GM20431 (cell line): ENCODE data around the gene SLC41A3.
"Not testable (repeated sequence)": the region's sequence is repeated elsewhere in the genome, so short reads cannot be mapped to it uniquely, and the experiment has no call there.

Source experiments
- in situ Hi-C: fragments of 300-500 bp; cut with MseI, MboI; formaldehyde crosslinking; loops from one replicate; pipeline ENCODE4 v1.15.0; 2020; ENCODE audit warnings: low sequenced_read_pairs; ENCODE audit not compliant: unreplicated experiment

Gene SLC41A3

DNA sequence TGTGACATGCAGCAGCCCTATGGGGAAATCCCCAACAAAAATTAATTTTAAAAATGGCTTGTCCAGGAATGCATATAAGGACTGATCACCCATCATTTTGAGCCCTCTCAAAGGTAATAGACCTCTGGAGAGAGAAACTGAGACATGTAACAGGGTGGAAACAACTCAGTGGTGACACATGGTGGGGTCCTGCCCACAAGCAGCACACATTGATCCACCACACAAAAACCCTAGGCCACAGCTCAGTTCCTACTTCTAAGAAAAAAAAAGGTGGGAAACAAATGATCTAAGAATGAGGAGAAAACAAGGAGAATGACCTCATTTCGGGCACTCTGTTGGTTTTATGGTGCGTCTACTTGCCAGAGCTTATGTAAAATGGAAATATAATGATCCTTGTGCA is 1.9 kb upstream of the SLC41A3 start:
- in situ Hi-C loops: no loop called here

DNA sequence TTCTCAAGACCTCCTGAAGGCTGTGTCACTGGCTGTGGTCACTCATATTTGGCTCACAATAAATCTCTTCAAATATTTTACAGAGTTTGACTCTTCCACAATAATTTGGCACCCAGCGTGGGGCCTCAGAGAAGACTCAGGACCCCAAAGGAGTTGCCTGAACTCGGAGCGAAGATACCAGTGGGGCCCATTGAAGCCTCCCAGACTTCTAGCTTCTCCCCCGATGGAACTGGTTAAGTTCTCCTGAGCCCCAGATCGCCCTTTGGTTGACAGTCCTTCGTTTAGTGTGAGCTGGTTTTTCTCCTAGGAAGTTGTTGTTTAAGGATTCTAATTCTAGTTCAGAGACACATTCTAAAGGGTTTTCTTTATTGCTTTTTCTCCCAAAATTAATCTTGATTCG is 1.4 kb upstream of the SLC41A3 start:
- in situ Hi-C loops: no loop called here

DNA sequence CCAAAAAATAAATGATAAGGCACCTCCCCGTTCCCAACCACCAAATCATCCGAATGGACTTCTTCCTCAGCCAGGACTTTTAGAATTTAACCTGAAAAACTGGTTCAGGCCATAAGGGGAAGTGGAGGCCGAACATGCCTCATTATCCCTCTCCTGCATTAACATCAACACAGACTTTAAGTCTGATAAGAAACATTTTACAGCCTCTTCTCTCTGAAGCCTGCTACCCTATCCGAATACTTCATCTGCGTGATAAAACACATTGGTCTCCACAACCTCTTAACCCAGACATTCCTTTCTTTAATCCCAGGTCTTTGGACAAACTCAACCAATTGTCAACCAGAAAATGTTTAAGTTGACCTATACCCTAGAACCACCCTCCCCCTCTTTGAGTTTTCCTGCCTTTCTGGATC is 850 bp upstream of the SLC41A3 start:
- in situ Hi-C loops: no loop called here

DNA sequence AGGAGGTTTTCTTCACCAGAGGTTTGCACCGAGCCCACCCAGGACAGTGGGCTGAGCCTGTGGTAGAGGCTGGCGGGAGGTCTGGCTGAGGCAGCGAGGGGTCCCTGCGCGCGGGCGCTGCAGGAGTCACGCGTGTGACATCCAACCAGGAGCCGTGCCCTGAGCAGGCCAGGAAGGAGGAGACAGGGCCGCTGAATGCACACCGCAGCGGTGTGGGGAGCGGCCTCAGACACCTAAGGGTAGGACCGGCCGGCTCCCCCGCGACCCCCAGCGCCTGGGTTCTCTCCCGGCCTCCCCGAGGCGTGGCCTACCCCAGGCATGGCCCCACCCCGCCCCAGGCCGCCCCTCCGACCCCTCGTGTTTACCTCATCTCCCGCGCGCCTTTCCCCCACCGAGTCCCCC is 412 bp downstream of the SLC41A3 start:
- in situ Hi-C loops: no loop called here

DNA sequence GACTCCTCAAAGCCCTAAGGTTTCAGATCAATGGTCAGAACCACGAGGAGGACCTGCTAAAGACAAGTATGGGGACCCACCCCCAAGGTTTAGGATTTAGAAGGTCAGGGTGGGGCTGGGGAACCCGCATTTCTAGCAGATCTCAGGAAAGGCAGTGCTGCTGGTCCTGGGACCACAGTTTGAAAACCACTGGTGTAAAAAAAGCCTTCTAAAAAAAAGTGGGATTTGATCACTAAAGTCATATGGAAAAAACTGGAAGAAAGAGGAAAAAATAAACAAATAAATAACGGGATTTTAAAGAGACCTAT is 832 bp downstream of the SLC41A3 start:
- in situ Hi-C loops: no loop called here

DNA sequence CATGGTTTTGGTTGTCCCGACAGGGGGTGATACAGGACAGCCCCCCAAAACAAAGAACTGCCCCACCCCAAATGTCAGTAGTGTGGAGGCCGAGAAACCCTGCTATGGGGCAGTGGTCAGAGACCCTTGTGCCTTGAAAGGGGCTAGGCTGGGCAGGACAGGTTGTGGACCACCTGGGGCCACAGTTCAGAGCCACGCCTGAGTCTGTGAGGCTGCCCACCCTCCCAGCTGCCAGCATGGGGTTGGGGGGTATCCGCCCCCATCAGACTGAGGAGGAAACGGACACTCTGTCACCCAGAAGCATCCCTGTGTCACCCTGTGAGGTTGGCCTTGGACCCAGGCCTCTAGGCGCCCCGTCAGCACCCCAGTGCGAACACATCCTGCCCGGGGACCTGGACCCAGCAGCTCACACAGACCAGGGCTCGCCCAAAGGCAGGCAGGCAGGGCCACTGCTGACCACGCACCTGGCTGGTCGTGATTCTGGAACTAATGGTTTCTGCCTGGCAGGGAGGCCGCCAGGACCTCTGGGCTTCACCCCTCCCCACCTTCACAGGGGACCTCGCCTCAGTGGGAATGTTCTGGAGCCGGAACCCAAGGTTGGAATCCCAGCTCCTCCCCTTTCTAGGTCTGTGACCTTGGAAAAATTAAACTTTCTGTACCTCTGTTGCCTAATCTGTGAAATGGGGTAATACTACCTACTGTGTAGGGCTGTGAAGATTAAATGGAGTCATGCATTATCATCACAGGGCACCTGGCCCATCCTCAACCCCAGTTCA is 1.4 kb downstream of the SLC41A3 start:
- in situ Hi-C loops: no loop called here

DNA sequence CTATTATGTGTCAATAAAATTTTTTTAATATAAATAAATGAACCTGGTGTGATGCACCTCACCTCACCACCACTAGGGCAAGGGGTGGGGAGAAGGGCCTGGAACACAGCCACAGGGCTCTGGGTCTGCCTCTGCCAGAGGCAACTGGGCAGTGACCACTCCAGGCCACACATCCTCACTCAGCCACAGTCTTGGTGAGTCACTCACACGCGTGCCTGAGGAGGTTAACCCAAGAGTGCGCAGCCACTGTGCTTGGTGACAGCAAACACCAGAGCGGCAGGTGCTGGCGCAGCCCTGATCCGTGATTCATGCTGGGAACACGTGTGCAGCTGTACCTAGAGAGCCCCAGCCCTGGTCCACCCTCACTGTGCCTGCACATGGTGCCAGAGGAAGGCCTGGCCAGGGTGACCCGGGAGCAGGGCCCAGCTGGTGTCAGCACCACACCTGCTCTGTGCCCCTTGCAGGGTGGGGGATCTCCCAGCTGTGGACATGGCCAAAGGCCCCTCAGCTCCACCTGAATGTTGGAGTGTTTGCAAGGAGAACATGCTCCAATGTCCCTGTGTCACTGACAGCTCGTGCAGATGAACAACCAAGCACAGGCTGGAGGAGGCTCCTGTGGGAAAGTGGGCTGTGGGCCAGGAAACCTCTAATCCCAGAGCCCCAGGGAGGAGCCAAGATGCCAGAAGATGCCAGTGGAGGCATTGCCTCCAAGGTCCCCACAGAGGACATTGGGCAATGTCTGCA is 2.1 kb downstream of the SLC41A3 start:
- in situ Hi-C loops: no loop called here

DNA sequence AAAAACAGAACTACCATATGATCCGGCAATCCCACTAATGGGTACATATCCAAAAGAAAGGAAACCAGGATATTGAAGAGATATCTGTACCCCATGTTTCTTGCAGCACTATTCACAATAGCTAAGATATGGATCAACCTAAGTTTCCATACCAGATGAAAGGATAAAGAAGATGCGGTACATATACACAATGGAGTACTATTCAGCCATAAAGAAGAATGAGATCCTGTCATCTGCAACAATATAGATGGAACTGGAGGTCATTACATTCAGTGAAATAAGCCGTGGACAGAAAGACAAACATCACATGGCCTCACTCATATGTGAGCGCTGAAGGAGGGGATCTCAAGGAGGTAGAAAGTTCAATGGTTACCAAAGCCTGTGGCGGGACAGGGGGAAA is 3.0 kb downstream of the SLC41A3 start:
- in situ Hi-C loops: no loop called here

DNA sequence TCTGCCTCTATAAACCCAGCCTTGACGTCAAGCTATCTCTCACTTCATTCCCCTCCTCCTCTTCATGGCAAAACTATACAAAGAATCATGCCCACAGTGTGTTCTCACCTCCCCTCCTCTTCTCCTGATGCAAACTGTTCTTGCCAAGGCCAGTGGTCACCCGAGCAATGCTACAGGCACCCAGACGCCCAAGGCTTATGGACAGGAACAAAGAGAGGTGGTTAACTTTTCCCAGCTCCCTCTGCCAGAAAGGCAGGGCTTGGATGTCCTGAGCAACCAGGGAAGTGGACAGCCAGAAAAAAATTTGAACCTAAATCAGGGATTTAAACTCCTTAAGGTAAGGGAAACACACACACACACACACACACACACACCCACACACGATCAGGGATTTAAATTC is 5.1 kb downstream of the SLC41A3 start:
- in situ Hi-C loops: no loop called here

DNA sequence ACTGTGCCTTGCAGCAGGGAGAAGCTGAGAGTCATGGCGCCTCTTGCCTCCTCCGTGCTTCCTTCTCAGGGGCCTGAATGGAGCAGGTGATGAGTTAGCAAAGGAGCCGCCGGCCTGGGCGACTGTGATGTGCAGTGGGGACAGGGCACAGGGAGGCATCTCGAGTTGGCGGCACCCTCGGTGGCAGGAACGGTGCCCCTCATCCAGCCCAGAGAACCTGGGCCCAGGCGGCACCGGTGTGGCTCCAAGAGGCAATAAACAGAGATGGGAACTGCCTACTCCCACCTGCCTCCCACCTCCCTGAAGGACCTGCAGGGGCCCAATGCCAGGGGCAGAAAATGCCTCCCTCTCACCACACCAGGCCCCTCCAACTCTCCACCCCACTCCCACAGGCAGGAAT is 6.2 kb downstream of the SLC41A3 start:
- in situ Hi-C loops: no loop called here

DNA sequence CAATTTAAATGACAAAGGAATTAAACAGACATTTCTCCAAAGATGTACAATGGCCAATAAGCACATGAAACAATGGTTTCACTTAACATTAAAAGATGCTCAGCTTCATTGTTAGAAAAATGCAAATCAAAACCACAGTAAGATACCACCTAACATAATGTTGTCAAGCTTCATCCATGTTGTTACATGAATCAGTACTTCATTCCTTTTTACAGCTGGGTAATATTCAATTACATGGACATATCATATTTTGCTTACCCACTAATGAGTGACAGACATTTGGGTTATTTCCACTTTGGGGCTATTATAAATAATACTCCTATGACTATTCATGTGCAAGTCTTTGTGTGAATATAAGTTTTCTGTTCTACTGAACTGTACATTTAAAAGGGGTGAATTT is 7.8 kb downstream of the SLC41A3 start:
- in situ Hi-C loops: no loop called here

DNA sequence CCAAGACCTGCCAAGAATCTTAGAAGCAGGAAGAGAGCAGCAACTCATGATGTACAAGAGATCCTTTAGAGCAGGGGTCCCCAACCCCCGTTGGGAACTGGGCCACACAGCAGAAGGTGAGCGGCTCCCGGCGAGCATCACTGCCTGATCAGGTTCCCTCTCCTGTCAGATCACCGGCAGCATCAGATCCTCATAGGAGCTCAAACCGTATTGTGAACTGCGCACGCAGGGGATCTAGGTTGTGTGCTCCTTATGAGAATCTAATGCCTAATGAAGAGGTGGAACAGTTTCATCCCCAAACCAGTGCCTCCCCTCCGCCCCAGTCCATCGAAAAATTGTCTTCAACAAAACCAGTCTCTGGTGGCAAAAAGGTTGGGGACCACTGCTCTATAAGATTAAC is 13.8 kb downstream of the SLC41A3 start:
- in situ Hi-C loops: no loop called here

DNA sequence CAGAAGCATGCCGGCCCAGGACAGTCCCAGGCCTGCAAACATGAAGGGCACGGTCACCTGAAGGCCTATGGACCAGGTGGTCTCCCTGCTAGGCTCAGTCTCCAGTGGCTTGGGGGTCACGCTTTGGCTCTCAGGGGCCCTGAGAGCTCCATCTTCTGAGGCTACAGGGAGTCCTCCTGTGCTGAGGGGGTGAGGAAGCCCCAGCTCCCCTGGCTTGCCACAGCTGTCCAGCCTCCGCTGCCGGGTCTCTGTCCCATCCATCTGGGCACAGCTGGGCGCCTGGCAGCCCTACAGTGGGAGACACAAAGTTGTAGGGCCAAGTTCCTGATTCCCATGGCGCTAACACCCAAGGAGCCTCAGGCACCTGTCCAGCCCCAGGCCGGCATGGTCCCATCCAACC is 16.0 kb downstream of the SLC41A3 start:
- in situ Hi-C loops: no loop called here

DNA sequence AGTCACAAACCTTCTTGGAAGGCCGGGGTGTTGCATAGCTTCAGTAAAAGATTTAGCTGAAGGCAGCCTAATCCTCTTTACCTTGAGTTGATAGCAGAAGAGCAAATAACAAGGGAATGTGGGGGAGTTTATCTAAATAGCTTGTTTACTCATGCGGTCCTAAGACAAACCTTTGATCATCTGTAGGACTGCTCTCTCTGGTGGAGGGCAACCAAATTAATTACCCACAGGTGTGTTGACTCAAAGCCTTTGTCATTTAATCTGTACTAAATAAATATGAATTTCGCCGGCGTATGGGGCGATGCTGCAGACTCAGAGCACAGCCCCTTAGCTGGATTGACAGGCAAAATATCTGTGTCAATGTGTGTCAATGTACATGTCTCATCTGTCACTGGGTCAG is 17.2 kb downstream of the SLC41A3 start:
- in situ Hi-C loops: not testable (repeated sequence)

DNA sequence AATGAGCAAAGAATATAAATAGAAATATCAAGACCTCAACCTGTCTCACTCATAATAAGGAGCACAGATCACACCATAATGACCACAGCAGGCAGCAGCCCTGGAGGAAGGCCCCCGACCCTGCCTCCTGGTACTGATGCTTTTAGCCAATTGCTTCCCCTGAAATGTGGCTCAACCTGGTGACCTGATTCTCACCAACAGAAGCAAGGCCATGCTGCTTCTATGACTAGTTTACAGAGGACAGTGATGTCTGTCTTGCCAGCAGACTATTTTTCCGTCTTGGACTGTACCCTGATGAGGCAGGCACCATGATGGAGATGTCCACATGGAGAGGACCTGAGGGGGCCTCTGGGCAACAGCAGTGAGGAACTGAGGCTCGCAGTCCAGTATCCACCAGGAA is 18.0 kb downstream of the SLC41A3 start:
- in situ Hi-C loops: no loop called here

DNA sequence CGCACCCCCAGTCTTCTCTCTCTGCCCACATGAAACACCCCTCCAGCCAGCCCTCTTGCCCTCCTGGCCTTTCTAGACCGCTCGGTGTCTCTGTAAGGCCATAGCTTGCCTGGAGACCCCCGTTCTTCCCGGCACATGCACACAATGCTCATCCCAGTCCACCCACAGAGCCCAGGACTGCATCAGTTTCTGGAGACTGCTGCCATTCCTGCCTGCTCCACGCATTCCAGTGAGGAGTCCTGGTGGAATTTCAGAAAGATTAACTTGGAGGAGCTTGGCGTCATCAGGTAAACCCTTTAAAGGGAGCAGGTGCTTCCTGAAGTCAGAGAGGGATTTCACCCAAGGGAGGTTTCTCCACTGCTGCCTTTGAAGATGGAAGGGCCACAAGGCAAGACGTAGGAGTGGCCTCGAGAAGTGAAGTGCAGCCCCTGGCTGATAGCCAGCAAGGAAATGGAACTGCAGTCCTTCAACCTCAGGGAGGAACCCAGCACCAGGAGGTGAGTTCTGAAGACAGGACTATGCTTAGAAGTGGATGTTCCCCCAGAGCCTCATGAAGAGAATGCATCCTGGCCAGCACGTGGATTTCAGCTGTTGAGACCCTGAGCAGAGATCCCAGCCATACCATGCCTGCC is 19.2 kb downstream of the SLC41A3 start:
- in situ Hi-C loops: no loop called here

DNA sequence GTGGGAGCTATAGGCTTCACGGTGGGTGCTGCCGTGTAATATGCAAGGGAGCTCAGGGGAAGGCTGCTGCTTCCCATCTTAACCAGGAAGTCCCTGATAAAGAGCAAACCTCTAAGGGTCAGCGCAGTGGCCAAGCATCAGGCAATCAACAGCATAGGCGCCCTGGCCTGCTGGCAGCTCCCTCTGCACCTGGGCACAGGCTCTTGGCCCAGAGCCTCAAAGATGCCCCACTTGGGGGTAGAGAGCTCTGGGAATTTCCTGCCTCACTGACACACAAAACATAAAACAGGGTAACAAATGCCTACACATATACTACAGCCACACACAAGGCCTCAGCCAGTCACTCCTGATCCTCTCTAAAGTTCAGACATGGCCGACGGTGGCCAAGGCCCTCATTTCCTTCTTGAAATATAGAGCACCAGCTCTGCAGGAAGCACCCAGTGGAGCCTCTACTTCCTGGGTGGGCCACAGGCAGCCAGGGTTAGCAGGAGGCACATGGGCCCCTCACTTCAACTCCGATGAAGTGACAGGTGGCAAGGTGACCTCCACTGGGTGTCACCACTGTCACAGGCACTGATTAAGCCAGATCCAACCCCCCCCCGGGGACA is 20.5 kb downstream of the SLC41A3 start:
- in situ Hi-C loops: no loop called here

DNA sequence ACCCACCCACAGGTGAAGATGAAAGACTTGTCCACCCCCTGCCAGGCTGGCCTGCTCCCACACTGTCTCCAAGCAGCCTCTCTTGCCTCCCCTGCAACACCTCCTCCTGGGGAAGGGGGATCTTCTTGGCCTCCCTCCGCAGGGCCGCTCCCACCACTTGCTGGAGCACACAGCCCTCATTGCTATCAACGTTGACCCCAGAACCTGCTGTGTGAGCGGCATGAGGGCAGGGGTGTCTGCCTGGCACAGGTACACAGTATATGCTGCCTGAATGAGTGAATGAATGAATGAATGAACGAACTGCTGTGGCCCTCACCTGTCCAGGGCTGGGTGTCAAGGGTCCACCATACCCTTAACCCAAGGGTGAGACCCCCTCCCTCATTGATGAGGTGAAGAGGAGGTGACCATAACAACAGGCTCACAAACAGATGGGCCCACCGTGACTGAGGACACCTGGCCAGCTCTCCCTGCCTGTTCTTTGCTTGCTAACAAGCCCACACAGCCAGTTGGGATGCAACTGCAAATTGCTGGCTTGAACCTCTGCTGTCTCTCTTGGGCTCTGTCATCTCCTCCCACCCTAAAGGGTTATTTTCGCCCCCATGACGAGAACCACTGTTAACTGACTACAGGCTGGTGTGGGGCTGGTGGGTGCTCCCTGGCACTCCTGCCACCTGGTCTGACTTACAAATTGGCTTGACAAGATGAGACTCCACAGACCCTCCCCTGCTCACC is 22.5 kb downstream of the SLC41A3 start:
- in situ Hi-C loops: no loop called here

DNA sequence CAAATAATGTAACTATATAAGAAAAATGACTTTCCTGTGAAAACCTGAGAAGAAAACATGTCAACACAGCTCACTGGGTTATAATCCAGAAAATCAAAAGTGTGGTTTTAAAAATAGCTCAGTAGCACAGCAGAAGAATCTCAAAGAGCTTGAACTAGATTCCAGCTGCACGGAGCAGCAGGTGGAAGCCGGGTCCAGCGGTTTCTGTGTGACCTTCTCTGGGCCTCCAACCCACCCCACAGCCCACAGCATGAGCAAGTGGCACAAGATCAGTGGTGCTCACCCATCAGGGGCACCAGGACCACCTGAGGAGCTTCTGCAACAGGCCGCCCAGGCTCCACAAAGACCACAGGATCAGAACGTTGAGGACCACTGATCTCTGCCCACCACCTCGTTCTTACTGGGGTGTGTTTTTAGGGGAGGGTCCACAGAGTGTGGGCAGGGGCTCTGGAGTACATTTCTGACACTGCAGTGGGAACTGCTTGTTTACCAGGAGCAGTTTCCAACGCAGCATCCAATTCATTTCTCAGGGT is 23.2 kb downstream of the SLC41A3 start:
- in situ Hi-C loops: no loop called here

DNA sequence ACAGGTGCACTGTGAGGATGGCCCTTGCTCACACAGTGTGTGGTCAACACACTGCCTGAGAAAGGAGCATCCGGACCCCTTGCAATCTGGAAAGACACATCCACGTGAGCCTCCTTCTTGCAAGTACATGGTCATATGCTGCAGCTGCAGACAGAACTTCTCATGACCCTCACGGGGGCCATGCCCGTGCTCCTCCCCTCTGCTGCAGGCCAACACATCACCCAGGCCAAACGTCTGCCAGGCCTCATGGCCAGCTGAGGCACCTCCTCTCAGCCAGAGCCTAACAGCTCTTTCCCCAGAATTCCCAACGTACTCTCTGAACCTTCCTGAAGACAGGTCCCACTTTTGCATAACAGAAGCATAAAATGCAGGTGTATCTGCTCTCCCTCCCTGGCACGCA is 25.3 kb downstream of the SLC41A3 start:
- in situ Hi-C loops: no loop called here
